Mesothelial cell of epicardium (in vitro differentiated cells): Measurements from ENCODE around the gene AFAP1. TPM values are rescaled to one million over a fixed set of nuclear protein-coding genes. Genes with fewer than 3 reads are reported as not detected.

Experiments
- DNase-seq, 2 experiments: peaks; one replicate each; pipeline ENCODE4 v3.0.0; 2021; ENCODE audit warnings: low spot score in 2 of 2; ENCODE audit not compliant: unreplicated experiment in 2 of 2
- H3K27ac Mint-ChIP-seq: 2 replicates; pipeline ENCODE4 v1.8.0; 2021; ENCODE audit warnings: mixed read lengths
- H3K27me3 Mint-ChIP-seq: 2 replicates; pipeline ENCODE4 v1.8.0; 2021; ENCODE audit warnings: low read depth, mixed read lengths
- H3K36me3 Mint-ChIP-seq: 2 replicates; pipeline ENCODE4 v1.8.0; 2021; ENCODE audit warnings: mixed read lengths
- H3K4me1 Mint-ChIP-seq: 2 replicates; pipeline ENCODE4 v1.8.0; 2021; ENCODE audit warnings: mixed read lengths
- H3K4me3 Mint-ChIP-seq: 2 replicates; pipeline ENCODE4 v1.8.0; 2021; ENCODE audit warnings: mild to moderate bottlenecking, moderate library complexity, mixed read lengths
- H3K9me3 Mint-ChIP-seq: 2 replicates; pipeline ENCODE4 v1.8.0; 2021; ENCODE audit warnings: mixed read lengths
- total RNA-seq: library from RNA; stranded (reverse); gene quantifications from 3 replicates; pipeline ENCODE4 v1.2.1, GENCODE V29; 2021
- TF ChIP-seq, protein P1 (sequence below): fragments of 200-600 bp; sonication (generic); IDR thresholded peaks from one replicate; pipeline ENCODE4 v1.5.0; 2021; ENCODE audit warnings: antibody characterized with exemption; ENCODE audit not compliant: unreplicated experiment

AFAP1 gene
- total RNA-seq, 1 donor from 2014 or later: 82.4 TPM

DNA sequence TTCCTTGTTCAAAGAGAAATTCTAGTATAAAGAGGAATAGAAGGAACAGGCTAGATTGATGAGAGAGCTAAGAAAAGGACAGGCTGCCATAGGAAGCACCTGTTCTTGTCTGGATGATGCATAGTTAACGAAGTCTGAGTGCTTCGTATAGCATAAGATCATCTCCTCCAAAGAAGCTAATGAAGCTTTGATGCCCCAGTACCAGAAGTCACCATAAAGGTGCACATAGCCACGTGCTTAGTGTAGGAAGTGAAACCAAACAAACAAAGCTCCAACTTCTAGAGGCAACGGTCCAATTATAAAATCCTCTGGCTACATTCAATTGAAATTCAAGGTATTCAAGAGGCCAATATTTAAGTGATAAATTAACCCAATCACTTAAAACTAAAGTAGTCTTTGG, 31.0 kb downstream of the AFAP1 start:
- Mint-ChIP-seq H3K4me3 (no peak overlapping the region), H3K4me1 (peaks cover 72% of the 10 kb centered on the region), H3K27ac (no peak overlapping the region), H3K9me3 (no peaks in the 10 kb centered on the region), H3K36me3 (no peaks in the 10 kb centered on the region), H3K27me3 (no peaks in the 10 kb centered on the region)
- TF ChIP-seq, protein P1, sequence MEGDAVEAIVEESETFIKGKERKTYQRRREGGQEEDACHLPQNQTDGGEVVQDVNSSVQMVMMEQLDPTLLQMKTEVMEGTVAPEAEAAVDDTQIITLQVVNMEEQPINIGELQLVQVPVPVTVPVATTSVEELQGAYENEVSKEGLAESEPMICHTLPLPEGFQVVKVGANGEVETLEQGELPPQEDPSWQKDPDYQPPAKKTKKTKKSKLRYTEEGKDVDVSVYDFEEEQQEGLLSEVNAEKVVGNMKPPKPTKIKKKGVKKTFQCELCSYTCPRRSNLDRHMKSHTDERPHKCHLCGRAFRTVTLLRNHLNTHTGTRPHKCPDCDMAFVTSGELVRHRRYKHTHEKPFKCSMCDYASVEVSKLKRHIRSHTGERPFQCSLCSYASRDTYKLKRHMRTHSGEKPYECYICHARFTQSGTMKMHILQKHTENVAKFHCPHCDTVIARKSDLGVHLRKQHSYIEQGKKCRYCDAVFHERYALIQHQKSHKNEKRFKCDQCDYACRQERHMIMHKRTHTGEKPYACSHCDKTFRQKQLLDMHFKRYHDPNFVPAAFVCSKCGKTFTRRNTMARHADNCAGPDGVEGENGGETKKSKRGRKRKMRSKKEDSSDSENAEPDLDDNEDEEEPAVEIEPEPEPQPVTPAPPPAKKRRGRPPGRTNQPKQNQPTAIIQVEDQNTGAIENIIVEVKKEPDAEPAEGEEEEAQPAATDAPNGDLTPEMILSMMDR: no peak
- DNase-seq: no peak

GRCh38 chr4:7907142-7907541, 32.5 kb downstream of the AFAP1 start:
- H3K9me3 Mint-ChIP-seq: no peaks in the 10 kb centered on the region
- H3K27ac Mint-ChIP-seq: peak overlapping the region; percentile 48
- no peaks in the 10 kb centered on the region for H3K36me3 Mint-ChIP-seq
- TF ChIP-seq, protein P1: no peak
- no peak overlapping the region for H3K4me3 Mint-ChIP-seq
- DNase-seq: no peak
- H3K27me3 Mint-ChIP-seq: no peaks in the 10 kb centered on the region
- peaks cover 78% of the 10 kb centered on the region for H3K4me1 Mint-ChIP-seq

- Mint-ChIP-seq H3K27me3 (no peaks in the 10 kb centered on the region), H3K27ac (peak overlapping the region; percentile 98), H3K9me3 (no peaks in the 10 kb centered on the region), H3K4me1 (peaks cover 78% of the 10 kb centered on the region), H3K36me3 (no peaks in the 10 kb centered on the region), H3K4me3 (no peak overlapping the region)
- DNase-seq: no peak
- TF ChIP-seq, protein P1: no peak
Observed at GRCh38 chr4:7906171-7906701, 33.4 kb downstream of the AFAP1 start.

GRCh38 chr4:7904952-7905915, 34.4 kb downstream of the AFAP1 start:
- H3K27me3 Mint-ChIP-seq: no peaks in the 10 kb centered on the region
- TF ChIP-seq, protein P1: no peak
- no peaks in the 10 kb centered on the region for H3K36me3 Mint-ChIP-seq
- peak overlapping the region; percentile 98 for H3K27ac Mint-ChIP-seq
- no peak for DNase-seq
- no peak overlapping the region for H3K4me3 Mint-ChIP-seq
- H3K9me3 Mint-ChIP-seq: no peaks in the 10 kb centered on the region
- peaks cover 78% of the 10 kb centered on the region for H3K4me1 Mint-ChIP-seq

- no peak for DNase-seq
- H3K4me1 Mint-ChIP-seq: peaks cover 79% of the 10 kb centered on the region
- no peaks in the 10 kb centered on the region for H3K9me3 Mint-ChIP-seq
- H3K4me3 Mint-ChIP-seq: no peak overlapping the region
- TF ChIP-seq, protein P1: no peak
- H3K27ac Mint-ChIP-seq: peak overlapping the region; percentile 98
- no peaks in the 10 kb centered on the region for H3K36me3 Mint-ChIP-seq
- H3K27me3 Mint-ChIP-seq: no peaks in the 10 kb centered on the region
Observed at GRCh38 chr4:7903791-7904516, 35.7 kb downstream of the AFAP1 start.
